Measurements from ENCODE around the gene USP49. TPM values are rescaled to one million over a fixed set of nuclear protein-coding genes. Genes with fewer than 3 reads are reported as not detected.

USP49 gene
- total RNA-seq, 6 experiments from 2014 or later, result 1.7 to 2.3 (median 2.0) TPM

DNA sequence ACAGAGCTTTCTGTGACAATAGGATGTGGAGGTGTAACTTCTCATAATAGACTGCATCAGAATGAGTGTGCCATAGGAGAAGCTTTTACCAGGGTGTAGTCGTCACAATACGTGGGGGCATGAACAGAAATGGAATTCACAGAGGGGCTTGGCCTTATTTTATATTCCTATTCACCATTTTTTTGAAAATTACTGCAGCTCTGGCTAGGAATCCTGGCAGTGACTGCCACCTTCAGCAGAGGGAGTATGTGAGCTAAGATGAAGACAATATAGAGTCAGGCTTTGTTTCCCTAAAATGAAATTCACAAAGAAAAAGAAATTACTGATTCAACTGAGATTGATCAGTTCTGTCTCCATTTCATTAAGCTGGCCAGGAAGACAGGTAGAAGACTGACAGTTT, 93.8 kb downstream of the USP49 start:
- peak; percentile 13 for DNase-seq
- peaks cover 2% of the 10 kb centered on the region; the same call in 1 of the 2 replicates for H3K27me3 Mint-ChIP-seq (ENCODE audit: insufficient read depth)
- H3K4me1 Mint-ChIP-seq (ENCODE audit: low read depth), result peaks cover 17% of the 10 kb centered on the region
- TF ChIP-seq, protein P1, sequence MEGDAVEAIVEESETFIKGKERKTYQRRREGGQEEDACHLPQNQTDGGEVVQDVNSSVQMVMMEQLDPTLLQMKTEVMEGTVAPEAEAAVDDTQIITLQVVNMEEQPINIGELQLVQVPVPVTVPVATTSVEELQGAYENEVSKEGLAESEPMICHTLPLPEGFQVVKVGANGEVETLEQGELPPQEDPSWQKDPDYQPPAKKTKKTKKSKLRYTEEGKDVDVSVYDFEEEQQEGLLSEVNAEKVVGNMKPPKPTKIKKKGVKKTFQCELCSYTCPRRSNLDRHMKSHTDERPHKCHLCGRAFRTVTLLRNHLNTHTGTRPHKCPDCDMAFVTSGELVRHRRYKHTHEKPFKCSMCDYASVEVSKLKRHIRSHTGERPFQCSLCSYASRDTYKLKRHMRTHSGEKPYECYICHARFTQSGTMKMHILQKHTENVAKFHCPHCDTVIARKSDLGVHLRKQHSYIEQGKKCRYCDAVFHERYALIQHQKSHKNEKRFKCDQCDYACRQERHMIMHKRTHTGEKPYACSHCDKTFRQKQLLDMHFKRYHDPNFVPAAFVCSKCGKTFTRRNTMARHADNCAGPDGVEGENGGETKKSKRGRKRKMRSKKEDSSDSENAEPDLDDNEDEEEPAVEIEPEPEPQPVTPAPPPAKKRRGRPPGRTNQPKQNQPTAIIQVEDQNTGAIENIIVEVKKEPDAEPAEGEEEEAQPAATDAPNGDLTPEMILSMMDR (IDR thresholded peaks at IDR 0.05), result peak; percentile 75
- H3K4me3 Mint-ChIP-seq, result no peak overlapping the region
- H3K27ac Mint-ChIP-seq, result no peak overlapping the region
- H3K36me3 Mint-ChIP-seq (ENCODE audit: low read depth), result no peaks in the 10 kb centered on the region
- no peaks in the 10 kb centered on the region for H3K9me3 Mint-ChIP-seq

DNA sequence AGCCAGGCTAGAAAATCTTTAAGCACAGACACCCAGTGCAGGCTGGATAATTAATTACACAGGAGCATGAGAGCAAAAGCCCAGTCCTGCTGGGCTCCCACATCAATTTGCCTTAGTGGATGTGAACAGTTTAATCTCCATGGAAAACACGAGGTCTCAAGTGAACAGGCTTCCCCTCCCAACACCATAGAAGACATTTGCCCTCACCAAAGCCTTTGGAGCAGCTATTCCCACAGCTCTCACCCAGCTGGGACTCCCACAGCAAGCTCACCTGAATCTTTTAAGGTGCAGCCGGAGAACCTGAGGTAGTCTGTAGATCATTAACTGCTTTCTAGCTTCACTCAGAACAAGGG, 95.6 kb downstream of the USP49 start:
- TF ChIP-seq, protein P1 (IDR thresholded peaks at IDR 0.05), result no peak
- Mint-ChIP-seq H3K9me3 (no peaks in the 10 kb centered on the region), H3K36me3 (ENCODE audit: low read depth) (no peaks in the 10 kb centered on the region)

DNA sequence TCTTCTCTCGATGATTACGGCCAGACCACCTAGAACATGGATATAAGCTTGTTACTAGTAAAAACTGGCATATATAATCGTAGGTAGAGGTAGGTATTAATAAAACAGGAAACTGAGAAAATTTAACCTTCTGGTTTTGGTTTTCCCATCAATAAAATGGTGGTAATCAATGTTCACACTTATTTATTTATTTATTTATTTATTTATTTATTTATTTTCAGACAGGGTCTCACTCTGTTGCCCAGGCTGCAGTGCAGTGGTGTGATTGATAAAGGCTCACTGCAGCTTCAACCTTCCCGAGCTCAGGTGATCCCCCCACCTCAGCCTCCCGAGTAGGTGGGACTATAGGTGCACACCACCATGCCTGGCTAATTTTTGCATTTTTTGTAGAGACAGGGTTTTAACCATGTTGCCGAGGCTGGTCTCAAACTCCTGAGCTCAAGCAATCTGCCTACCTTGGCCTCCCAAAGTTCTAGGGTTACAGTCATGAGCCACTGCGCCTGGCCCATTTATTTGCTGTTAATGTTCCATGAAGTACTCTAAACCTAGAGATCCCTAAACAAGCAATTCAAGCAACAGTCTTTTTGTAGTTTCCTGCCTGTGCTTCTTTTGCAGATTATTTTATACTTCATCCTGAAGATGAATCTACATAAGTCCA, 96.1 kb downstream of the USP49 start:
- peaks cover 4% of the 10 kb centered on the region; the same call in 1 of the 2 replicates for H3K27me3 Mint-ChIP-seq (ENCODE audit: insufficient read depth)
- TF ChIP-seq, protein P1 (IDR thresholded peaks at IDR 0.05), result no peak
- peaks cover 17% of the 10 kb centered on the region for H3K4me1 Mint-ChIP-seq (ENCODE audit: low read depth)
- no peaks in the 10 kb centered on the region for H3K9me3 Mint-ChIP-seq
- no peak overlapping the region for H3K27ac Mint-ChIP-seq
- H3K36me3 Mint-ChIP-seq (ENCODE audit: low read depth), result no peaks in the 10 kb centered on the region
- no peak for DNase-seq
- no peak overlapping the region for H3K4me3 Mint-ChIP-seq

More for the DNA sequence above, 95.6 kb downstream of the USP49 start:
- peaks cover 17% of the 10 kb centered on the region for H3K4me1 Mint-ChIP-seq (ENCODE audit: low read depth)
- H3K27ac Mint-ChIP-seq, result no peak overlapping the region
- H3K4me3 Mint-ChIP-seq, result no peak overlapping the region
- H3K27me3 Mint-ChIP-seq (ENCODE audit: insufficient read depth), result peaks cover 4% of the 10 kb centered on the region; the same call in 1 of the 2 replicates
- DNase-seq, result no peak

DNA sequence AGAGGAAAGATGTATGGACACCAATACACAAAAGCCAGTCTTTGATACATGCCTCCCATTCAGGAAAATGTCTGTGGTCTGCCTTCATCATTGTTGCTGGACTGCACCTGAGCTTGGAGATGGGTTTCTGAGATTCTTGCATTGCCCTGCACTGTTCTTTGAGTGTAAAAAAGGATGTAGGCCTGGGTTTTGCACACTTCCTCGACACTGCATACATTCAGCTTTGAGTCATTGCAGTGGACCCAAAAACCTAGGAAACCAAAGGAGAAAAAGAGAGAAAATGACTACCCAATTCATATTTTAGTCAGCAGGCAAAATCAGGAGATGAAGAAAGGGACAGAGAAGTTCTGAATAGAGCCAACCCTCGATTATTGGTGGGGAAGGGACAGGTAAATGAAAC, 98.7 kb downstream of the USP49 start:
- H3K27ac Mint-ChIP-seq, result no peak overlapping the region
- H3K27me3 Mint-ChIP-seq (ENCODE audit: insufficient read depth), result 0 out of 2 replicates have a peak, but pooled peaks cover 2% of the 10 kb centered on the region
- H3K4me3 Mint-ChIP-seq, result no peak overlapping the region
- no peaks in the 10 kb centered on the region for H3K9me3 Mint-ChIP-seq
- DNase-seq, result no peak
- H3K4me1 Mint-ChIP-seq (ENCODE audit: low read depth), result peaks cover 14% of the 10 kb centered on the region
- H3K36me3 Mint-ChIP-seq (ENCODE audit: low read depth), result no peaks in the 10 kb centered on the region; the same call in 1 of the 2 replicates
- TF ChIP-seq, protein P1 (IDR thresholded peaks at IDR 0.05), result no peak

DNA sequence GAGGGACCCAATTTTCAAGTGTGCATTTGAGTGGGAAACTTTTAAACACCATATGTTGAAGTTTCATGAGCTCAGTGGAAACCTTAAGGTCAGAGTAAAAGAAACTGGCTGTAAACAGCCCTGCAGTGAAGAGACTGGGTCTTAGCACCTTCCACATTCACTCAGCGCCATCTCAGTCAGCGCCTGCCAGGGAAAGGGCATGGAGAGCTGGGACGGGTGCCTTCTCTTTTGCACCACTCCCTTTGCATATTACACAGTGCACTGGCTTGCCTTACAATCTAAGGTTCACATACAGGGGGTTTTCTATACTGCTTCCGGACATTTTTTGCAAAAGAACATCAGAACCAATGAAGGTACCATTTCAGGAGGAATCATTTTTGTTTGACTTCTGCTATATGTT, 103.2 kb downstream of the USP49 start:
- DNase-seq, result no peak
- Mint-ChIP-seq H3K4me1 (ENCODE audit: low read depth) (peaks cover 14% of the 10 kb centered on the region; the same call in 1 of the 2 replicates), H3K9me3 (no peaks in the 10 kb centered on the region), H3K36me3 (ENCODE audit: low read depth) (peaks cover 21% of the 10 kb centered on the region), H3K27ac (no peak overlapping the region), H3K27me3 (ENCODE audit: insufficient read depth) (0 out of 2 replicates have a peak, but pooled peaks cover 2% of the 10 kb centered on the region), H3K4me3 (no peak overlapping the region)
- TF ChIP-seq, protein P1 (IDR thresholded peaks at IDR 0.05), result no peak

All from HFFc6 (cell line).